ENCODE measurements around the gene LAMB4.

LAMB4 gene

GRCh38 chr7:107996072-107996882 is 133.9 kb downstream of the LAMB4 start:
- DNase-seq (ENCODE audit: low read depth in 2 of 2), result no peak

GRCh38 chr7:107995184-107996071 is 134.7 kb downstream of the LAMB4 start:
- DNase-seq (ENCODE audit: low read depth in 2 of 2), result no peak

- no peak for DNase-seq (ENCODE audit: low read depth in 2 of 2)
Observed at GRCh38 chr7:107994421-107995030, 135.6 kb downstream of the LAMB4 start.

GRCh38 chr7:107993891-107994291 is 136.3 kb downstream of the LAMB4 start:
- no peak for DNase-seq (ENCODE audit: low read depth in 2 of 2)

- DNase-seq (ENCODE audit: low read depth in 2 of 2), result no peak
Observed at GRCh38 chr7:107989618-107990373, 140.4 kb downstream of the LAMB4 start.

- no peak for DNase-seq (ENCODE audit: low read depth in 2 of 2)
Observed at GRCh38 chr7:107982918-107983389, 147.2 kb downstream of the LAMB4 start.

GRCh38 chr7:107982042-107982840 is 147.9 kb downstream of the LAMB4 start:
- DNase-seq (ENCODE audit: low read depth in 2 of 2), result no peak

- DNase-seq (ENCODE audit: low read depth in 2 of 2), result no peak
Observed at GRCh38 chr7:107981466-107981865, 148.7 kb downstream of the LAMB4 start.

GRCh38 chr7:107980671-107981190 is 149.4 kb downstream of the LAMB4 start:
- no peak for DNase-seq (ENCODE audit: low read depth in 2 of 2)

GRCh38 chr7:107980171-107980570 is 150.0 kb downstream of the LAMB4 start:
- DNase-seq (ENCODE audit: low read depth in 2 of 2), result no peak

- no peak for DNase-seq (ENCODE audit: low read depth in 2 of 2)
Observed at GRCh38 chr7:107978815-107979408, 151.2 kb downstream of the LAMB4 start.

GRCh38 chr7:107977048-107977447 is 153.1 kb downstream of the LAMB4 start:
- DNase-seq (ENCODE audit: low read depth in 2 of 2), result no peak

- no peak for DNase-seq (ENCODE audit: low read depth in 2 of 2)
Observed at GRCh38 chr7:107976620-107977019, 153.5 kb downstream of the LAMB4 start.

- no peak for DNase-seq (ENCODE audit: low read depth in 2 of 2)
Observed at GRCh38 chr7:107975394-107976013, 154.7 kb downstream of the LAMB4 start.

GRCh38 chr7:107973861-107974260 is 156.3 kb downstream of the LAMB4 start:
- DNase-seq (ENCODE audit: low read depth in 2 of 2), result no peak

All from stimulated activated CD4-positive, alpha-beta T cell treated with anti-CD3 and anti-CD28 coated beads, Interleukin-15, amount 100 ng/mL, for 48 hours (primary cell).